Endothelial cell of umbilical vein (primary cell): Measurements from ENCODE around the gene SPOP. TPM values are rescaled to one million over a fixed set of nuclear protein-coding genes. Genes with fewer than 3 reads are reported as not detected.

ENCODE experiments used
- BruUV-seq: library from RNA; stranded (reverse); fragments of 400-500 nt; replicated peaks from 2 replicates; lab custom pipeline; 2021; lab: Mats Ljungman, UMichigan
- CTCF ChIA-PET: fragments of 300-600, 350-600 bp; sonication (Branson Sonifier 250); formaldehyde crosslinking; loops from one replicate; lab custom pipeline; 2021; ENCODE audit warnings: antibody characterized with exemption, inconsistent platforms; lab: Charles Lee
- POLR2A ChIA-PET: fragments of 300-600, 350-600 bp; sonication (Branson Sonifier 250); formaldehyde crosslinking; loops from one replicate; lab custom pipeline; 2021; ENCODE audit warnings: antibody characterized with exemption, inconsistent platforms; lab: Charles Lee
- DNase-seq: peaks from one replicate; pipeline ENCODE4 v3.0.0-alpha.2; 2011; ENCODE audit warnings: low read depth, low spot score
- FAIRE-seq: peaks from 2 replicates; lab custom pipeline; 2011; peaks lifted over from hg19 to GRCh38; lab: Jason Lieb, UNC
- H2AFZ ChIP-seq: 2 replicates; pipeline ENCODE4 v1.6.0; 2012; ENCODE audit warnings: low read depth, low read length, control low read depth, inconsistent platforms
- H3K27ac ChIP-seq: 2 replicates; pipeline ENCODE4 v1.5.1; 2011; ENCODE audit warnings: low read depth, mild to moderate bottlenecking, control low read depth, low read length, moderate library complexity; ENCODE audit not compliant: insufficient read depth
- H3K27me3 ChIP-seq, 2 experiments: 2 replicates each; pipeline versions ENCODE4 v1.6.0 to v1.6.1; 2011; ENCODE audit warnings: low read length in 2 of 2, mixed read lengths in 1 of 2; ENCODE audit not compliant: control insufficient read depth in 2 of 2, insufficient read depth in 2 of 2
- H3K36me3 ChIP-seq, 2 experiments: 2 replicates in 1 of 2; 3 replicates in 1 of 2; pipeline ENCODE4 v1.5.1; 2011; ENCODE audit warnings: low read length in 2 of 2, mild to moderate bottlenecking in 1 of 2, moderate library complexity in 1 of 2; ENCODE audit not compliant: control insufficient read depth in 2 of 2, insufficient read depth in 2 of 2; ENCODE audit errors: extremely low read depth in 1 of 2
- H3K4me1 ChIP-seq: 3 replicates; pipeline ENCODE4 v1.5.1; 2011; ENCODE audit warnings: mild to moderate bottlenecking, low read length; ENCODE audit not compliant: control insufficient read depth, insufficient read depth; ENCODE audit errors: extremely low read depth
- H3K4me2 ChIP-seq: 2 replicates; pipeline ENCODE4 v1.6.1; 2011; ENCODE audit warnings: low read length, control low read depth, mixed read lengths; ENCODE audit not compliant: insufficient read depth
- H3K4me3 ChIP-seq, 3 experiments: fragments of 200-600 bp in 1 of 3; sonication (generic), shearing (Covaris generic) in 1 of 3; replicated peaks in 1 of 3; 2 replicates each; pipeline ENCODE4 v1.5.1; 2011 to 2016; ENCODE audit warnings: control low read depth in 3 of 3, low read length in 3 of 3, mild to moderate bottlenecking in 2 of 3, inconsistent platforms in 1 of 3, low read depth in 1 of 3, moderate library complexity in 1 of 3; ENCODE audit not compliant: insufficient read depth in 1 of 3
- H3K79me2 ChIP-seq: 2 replicates; pipeline ENCODE4 v1.6.0; 2012; ENCODE audit warnings: low read length, inconsistent platforms; ENCODE audit not compliant: control insufficient read depth, insufficient read depth
- H3K9ac ChIP-seq: replicated peaks from 2 replicates; pipeline ENCODE3; 2011; ENCODE audit warnings: low read length, control low read depth; ENCODE audit not compliant: insufficient read depth; ENCODE audit errors: extremely low read depth
- H3K9me1 ChIP-seq: replicated peaks from 3 replicates; pipeline ENCODE4 v1.6.0; 2011; ENCODE audit warnings: mild to moderate bottlenecking, low read length; ENCODE audit not compliant: control insufficient read depth, insufficient read depth; ENCODE audit errors: extremely low read depth
- H3K9me3 ChIP-seq: replicated peaks from 2 replicates; pipeline ENCODE4 v1.5.1; 2012; ENCODE audit warnings: low read length, inconsistent platforms; ENCODE audit not compliant: control insufficient read depth, insufficient read depth
- H4K20me1 ChIP-seq: replicated peaks from 2 replicates; pipeline ENCODE3; 2011; ENCODE audit warnings: mild to moderate bottlenecking, low read length; ENCODE audit not compliant: control insufficient read depth, insufficient read depth; ENCODE audit errors: extremely low read depth
- EZH2 ChIP-seq: IDR thresholded peaks from 2 replicates; pipeline ENCODE4 v1.6.1; 2012; ENCODE audit warnings: borderline replicate concordance, low read depth, mild to moderate bottlenecking, moderate library complexity, low read length, inconsistent platforms; ENCODE audit not compliant: severe bottlenecking
- FOS ChIP-seq: IDR thresholded peaks from 2 replicates; pipeline ENCODE4 v1.6.1; 2011; ENCODE audit warnings: mild to moderate bottlenecking, low read length, moderate library complexity, borderline replicate concordance; ENCODE audit not compliant: insufficient read depth
- GATA2 ChIP-seq: IDR thresholded peaks from 2 replicates; pipeline ENCODE4 v1.7.0; 2011; ENCODE audit warnings: low read depth, mild to moderate bottlenecking, moderate library complexity, mixed read lengths, low read length; ENCODE audit not compliant: insufficient read length, insufficient read depth
- JUN ChIP-seq: IDR thresholded peaks from 2 replicates; pipeline ENCODE4 v1.6.1; 2011; ENCODE audit warnings: borderline replicate concordance, low read depth; ENCODE audit not compliant: insufficient read length, insufficient read depth
- MYC ChIP-seq: IDR thresholded peaks from one replicate; pipeline ENCODE4 v1.6.1; 2011; ENCODE audit warnings: mild to moderate bottlenecking, low read depth, low read length
- POLR2A ChIP-seq: IDR thresholded peaks from 2 replicates; pipeline ENCODE4 v1.6.1; 2012; ENCODE audit warnings: low read depth, mild to moderate bottlenecking, control low read depth, low read length
- POLR2AphosphoS5 ChIP-seq: IDR thresholded peaks from 2 replicates; pipeline ENCODE4 v1.6.1; 2012; ENCODE audit warnings: low read depth, mild to moderate bottlenecking, control low read depth, low read length, moderate library complexity; ENCODE audit not compliant: insufficient read depth
- dilution Hi-C: fragments of 300-500 bp; cut with MboI; formaldehyde crosslinking; loops from one replicate; pipeline ENCODE4 v1.15.0; 2019; ENCODE audit warnings: low sequenced_read_pairs; ENCODE audit not compliant: extremely low pct_ligation_motif_present
- intact Hi-C: fragments of 100-400 bp; cut with micrococcal nuclease; formaldehyde crosslinking; loops from one replicate; pipeline ENCODE4 v1.10.0; 2022
- polyA plus RNA-seq, 4 experiments: library from polyadenylated mRNA; depleted of rRNA in 3 of 4; stranded (reverse) in 3 of 4; unstranded in 1 of 4; fragments of >200 nt; gene quantifications; 2 replicates each; pipeline versions ENCODE4 v1.2.1 to v1.2.3, GENCODE V29; 2011 to 2012; ENCODE audit warnings: missing spikeins in 1 of 4
- total RNA-seq: library from RNA; stranded (reverse); gene quantifications from 2 replicates; pipeline ENCODE4 v1.2.3, GENCODE V29; 2021
- TF ChIP-seq, protein P1 (sequence below): IDR thresholded peaks from 2 replicates; pipeline ENCODE4 v1.6.1; 2011; ENCODE audit not compliant: insufficient read depth, insufficient read length
- TF ChIP-seq, protein P2 (sequence below), 2 donors: IDR thresholded peaks; 1 replicate in 1 of 2; 2 replicates in 1 of 2; pipeline ENCODE4 v1.5.1; 2011; ENCODE audit warnings: low read length in 2 of 2, mild to moderate bottlenecking in 2 of 2, moderate library complexity in 2 of 2, control low read depth in 1 of 2, inconsistent platforms in 1 of 2, low read depth in 1 of 2; ENCODE audit not compliant: insufficient read depth in 1 of 2; ENCODE audit errors: extremely low read depth in 1 of 2

SPOP gene
- total and polyA plus RNA-seq, 2 donors (not counting 3 experiments of a cell fraction or from before 2014, with no cell fraction given): 46.9 to 61.0 TPM

DNA sequence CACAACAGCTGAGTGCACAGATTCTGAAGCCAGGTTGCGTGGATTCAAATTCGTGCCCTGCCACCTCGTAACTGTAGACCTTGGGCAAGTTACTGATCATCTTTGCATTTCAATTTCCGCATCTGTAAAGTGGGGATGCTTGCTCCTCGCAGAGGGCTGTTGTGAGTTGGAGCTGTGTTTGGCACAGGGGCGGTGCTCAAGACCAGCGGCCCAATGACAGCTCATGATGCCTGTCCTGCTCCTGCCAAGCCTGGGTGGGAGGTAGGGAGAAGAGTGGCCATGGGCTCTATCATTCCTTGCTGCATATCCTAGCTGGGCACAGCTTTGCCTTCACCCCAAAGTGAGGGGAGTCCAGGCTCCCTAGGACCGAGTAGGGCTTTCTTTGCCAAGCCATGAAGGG lies 89.6 kb downstream of the SPOP start:
- intact Hi-C loops (no loop called here), dilution Hi-C loops (no loop called here)
- DNase-seq (no peak), FAIRE-seq (peak; percentile 4)
- H3K9me1 ChIP-seq: no peaks in the 10 kb centered on the region
- no peak overlapping the region for H3K27ac ChIP-seq
- H3K4me3 ChIP-seq: no peak overlapping the region
- no TSS peak for BruUV-seq
- no peaks in the 10 kb centered on the region for H3K9me3 ChIP-seq
- TF ChIP-seq EZH2 (no peak), POLR2A (no peak), JUN (no peak), MYC (no peak), POLR2AphosphoS5 (no peak), FOS (no peak), GATA2 (no peak)
- TF ChIP-seq, protein P1, sequence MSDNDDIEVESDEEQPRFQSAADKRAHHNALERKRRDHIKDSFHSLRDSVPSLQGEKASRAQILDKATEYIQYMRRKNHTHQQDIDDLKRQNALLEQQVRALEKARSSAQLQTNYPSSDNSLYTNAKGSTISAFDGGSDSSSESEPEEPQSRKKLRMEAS: no peak
- TF ChIP-seq, protein P2, sequence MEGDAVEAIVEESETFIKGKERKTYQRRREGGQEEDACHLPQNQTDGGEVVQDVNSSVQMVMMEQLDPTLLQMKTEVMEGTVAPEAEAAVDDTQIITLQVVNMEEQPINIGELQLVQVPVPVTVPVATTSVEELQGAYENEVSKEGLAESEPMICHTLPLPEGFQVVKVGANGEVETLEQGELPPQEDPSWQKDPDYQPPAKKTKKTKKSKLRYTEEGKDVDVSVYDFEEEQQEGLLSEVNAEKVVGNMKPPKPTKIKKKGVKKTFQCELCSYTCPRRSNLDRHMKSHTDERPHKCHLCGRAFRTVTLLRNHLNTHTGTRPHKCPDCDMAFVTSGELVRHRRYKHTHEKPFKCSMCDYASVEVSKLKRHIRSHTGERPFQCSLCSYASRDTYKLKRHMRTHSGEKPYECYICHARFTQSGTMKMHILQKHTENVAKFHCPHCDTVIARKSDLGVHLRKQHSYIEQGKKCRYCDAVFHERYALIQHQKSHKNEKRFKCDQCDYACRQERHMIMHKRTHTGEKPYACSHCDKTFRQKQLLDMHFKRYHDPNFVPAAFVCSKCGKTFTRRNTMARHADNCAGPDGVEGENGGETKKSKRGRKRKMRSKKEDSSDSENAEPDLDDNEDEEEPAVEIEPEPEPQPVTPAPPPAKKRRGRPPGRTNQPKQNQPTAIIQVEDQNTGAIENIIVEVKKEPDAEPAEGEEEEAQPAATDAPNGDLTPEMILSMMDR (IDR thresholded peaks at IDR 0.05; ENCODE audit: extremely low read depth in 1 of 2, insufficient read depth in 1 of 2, low read depth in 1 of 2, low read length in 2 of 2): no peak
- H3K4me2 ChIP-seq: no peak overlapping the region
- H3K79me2 ChIP-seq: no peaks in the 10 kb centered on the region
- no peaks in the 10 kb centered on the region for H3K4me1 ChIP-seq
- H4K20me1 ChIP-seq: no peaks in the 10 kb centered on the region
- H2AFZ ChIP-seq: no peak overlapping the region
- POLR2A ChIA-PET: no interaction called here
- H3K9ac ChIP-seq: no peak overlapping the region
- CTCF ChIA-PET: interaction anchor here (1.0 to 1.6 kb wide), 2 partner anchors 12 to 18 kb away, joined by 3 to 5 read pairs; no protein-coding TSS in a partner anchor
- no peaks in the 10 kb centered on the region for H3K36me3 ChIP-seq
- H3K27me3 ChIP-seq: no peaks in the 10 kb centered on the region
